SIG-M5 (cell line): ENCODE measurements around the gene SLC12A8.

Experiments
- DNase-seq: peaks from one replicate; lab custom pipeline; 2025; lab: John Stamatoyannopoulos, UW

SLC12A8 gene

GRCh38 chr3:125140011-125140817, 72.3 kb downstream of the SLC12A8 start:
- no peak for DNase-seq

GRCh38 chr3:125139386-125139785, 73.2 kb downstream of the SLC12A8 start:
- DNase-seq = no peak

- DNase-seq = no peak
Observed at GRCh38 chr3:125137358-125138033, 75.1 kb downstream of the SLC12A8 start.

- DNase-seq = no peak
Observed at GRCh38 chr3:125136966-125137357, 75.6 kb downstream of the SLC12A8 start.

- DNase-seq = no peak
Observed at GRCh38 chr3:125136515-125136914, 76.0 kb downstream of the SLC12A8 start.

- DNase-seq = no peak
Observed at GRCh38 chr3:125134952-125135351, 77.6 kb downstream of the SLC12A8 start.

GRCh38 chr3:125132815-125133214, 79.7 kb downstream of the SLC12A8 start:
- no peak for DNase-seq

GRCh38 chr3:125129512-125129997, 83.0 kb downstream of the SLC12A8 start:
- peak; percentile 6 for DNase-seq

GRCh38 chr3:125128861-125129501, 83.6 kb downstream of the SLC12A8 start:
- no peak for DNase-seq

- DNase-seq = no peak
Observed at GRCh38 chr3:125126323-125126722, 86.2 kb downstream of the SLC12A8 start.

GRCh38 chr3:125125821-125126245, 86.7 kb downstream of the SLC12A8 start:
- peak; percentile 33 for DNase-seq

- no peak for DNase-seq
Observed at GRCh38 chr3:125123451-125124305, 88.9 kb downstream of the SLC12A8 start.

- no peak for DNase-seq
Observed at GRCh38 chr3:125121246-125122010, 91.1 kb downstream of the SLC12A8 start.

- DNase-seq = no peak
Observed at GRCh38 chr3:125120379-125121122, 92.0 kb downstream of the SLC12A8 start.

- DNase-seq = no peak
Observed at GRCh38 chr3:125119752-125120378, 92.7 kb downstream of the SLC12A8 start.

- DNase-seq = no peak
Observed at GRCh38 chr3:125118600-125118999, 93.9 kb downstream of the SLC12A8 start.

- no peak for DNase-seq
Observed at GRCh38 chr3:125117631-125118191, 94.8 kb downstream of the SLC12A8 start.

GRCh38 chr3:125116311-125117080, 96.1 kb downstream of the SLC12A8 start:
- no peak for DNase-seq

GRCh38 chr3:125115640-125116039, 96.9 kb downstream of the SLC12A8 start:
- no peak for DNase-seq
